HL-60 (cell line): ENCODE measurements around the gene SLC7A14.

Experiments used
- DNase-seq, 2 experiments: peaks; one replicate each; pipeline ENCODE4 v3.0.0-alpha.2; 2010 to 2020; ENCODE audit warnings: low read depth in 1 of 2, low spot score in 1 of 2
- H3K27ac ChIP-seq: fragments of 250-450 bp; sonication (Bioruptor Pico); replicated peaks from 2 replicates; pipeline ENCODE4 v1.5.1; 2020; ENCODE audit warnings: mild to moderate bottlenecking, moderate library complexity
- H3K27me3 ChIP-seq: fragments of 250-450 bp; sonication (Bioruptor Pico); 2 replicates; pipeline ENCODE4 v1.5.1; 2021; ENCODE audit warnings: mild to moderate bottlenecking, moderate library complexity; ENCODE audit not compliant: insufficient read depth, poor library complexity, severe bottlenecking
- H3K4me3 ChIP-seq: replicated peaks from 2 replicates; pipeline ENCODE4 v1.5.1; 2011; ENCODE audit warnings: mild to moderate bottlenecking, control low read depth, low read length; ENCODE audit not compliant: insufficient read depth
- GABPA ChIP-seq: IDR thresholded peaks from 2 replicates; pipeline ENCODE4 v1.6.1; 2012; ENCODE audit warnings: low read depth
- POLR2AphosphoS5 ChIP-seq: IDR thresholded peaks from 2 replicates; pipeline ENCODE4 v1.6.1; 2012; ENCODE audit warnings: low read depth
- SPI1 ChIP-seq: IDR thresholded peaks from 2 replicates; pipeline ENCODE4 v1.6.1; 2012; ENCODE audit warnings: low read depth, mild to moderate bottlenecking, borderline replicate concordance
- TF ChIP-seq, protein P1 (sequence below): IDR thresholded peaks from 2 replicates; pipeline ENCODE4 v1.6.1; 2012; ENCODE audit warnings: low read depth; ENCODE audit not compliant: insufficient replicate concordance
- TF ChIP-seq, protein P2 (sequence below): IDR thresholded peaks from one replicate; pipeline ENCODE4 v1.5.1; 2011; ENCODE audit warnings: low read length, control low read depth, inconsistent platforms; ENCODE audit not compliant: insufficient read depth

Gene SLC7A14

DNA sequence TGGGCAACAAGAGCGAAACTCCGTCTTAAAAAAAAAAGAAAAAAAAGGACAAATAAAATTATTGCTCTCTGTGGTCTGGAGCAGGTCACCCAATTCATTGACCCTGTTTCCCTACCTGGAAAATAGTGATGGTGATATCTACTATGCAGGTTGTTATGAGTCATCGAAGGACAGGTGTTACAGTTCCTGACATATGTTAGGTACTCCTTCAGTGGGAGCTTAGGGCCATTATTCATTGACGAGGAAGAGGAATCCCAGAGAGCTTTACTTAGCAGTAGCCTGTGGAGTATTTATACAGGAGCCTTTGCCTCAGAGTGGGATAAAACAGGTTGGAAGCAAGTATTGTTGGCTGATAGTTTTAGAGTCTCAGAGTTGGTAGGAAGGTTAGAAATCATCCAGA lies 74.5 kb downstream of the SLC7A14 start:
- no peak overlapping the region for H3K4me3 ChIP-seq
- TF ChIP-seq, protein P1, sequence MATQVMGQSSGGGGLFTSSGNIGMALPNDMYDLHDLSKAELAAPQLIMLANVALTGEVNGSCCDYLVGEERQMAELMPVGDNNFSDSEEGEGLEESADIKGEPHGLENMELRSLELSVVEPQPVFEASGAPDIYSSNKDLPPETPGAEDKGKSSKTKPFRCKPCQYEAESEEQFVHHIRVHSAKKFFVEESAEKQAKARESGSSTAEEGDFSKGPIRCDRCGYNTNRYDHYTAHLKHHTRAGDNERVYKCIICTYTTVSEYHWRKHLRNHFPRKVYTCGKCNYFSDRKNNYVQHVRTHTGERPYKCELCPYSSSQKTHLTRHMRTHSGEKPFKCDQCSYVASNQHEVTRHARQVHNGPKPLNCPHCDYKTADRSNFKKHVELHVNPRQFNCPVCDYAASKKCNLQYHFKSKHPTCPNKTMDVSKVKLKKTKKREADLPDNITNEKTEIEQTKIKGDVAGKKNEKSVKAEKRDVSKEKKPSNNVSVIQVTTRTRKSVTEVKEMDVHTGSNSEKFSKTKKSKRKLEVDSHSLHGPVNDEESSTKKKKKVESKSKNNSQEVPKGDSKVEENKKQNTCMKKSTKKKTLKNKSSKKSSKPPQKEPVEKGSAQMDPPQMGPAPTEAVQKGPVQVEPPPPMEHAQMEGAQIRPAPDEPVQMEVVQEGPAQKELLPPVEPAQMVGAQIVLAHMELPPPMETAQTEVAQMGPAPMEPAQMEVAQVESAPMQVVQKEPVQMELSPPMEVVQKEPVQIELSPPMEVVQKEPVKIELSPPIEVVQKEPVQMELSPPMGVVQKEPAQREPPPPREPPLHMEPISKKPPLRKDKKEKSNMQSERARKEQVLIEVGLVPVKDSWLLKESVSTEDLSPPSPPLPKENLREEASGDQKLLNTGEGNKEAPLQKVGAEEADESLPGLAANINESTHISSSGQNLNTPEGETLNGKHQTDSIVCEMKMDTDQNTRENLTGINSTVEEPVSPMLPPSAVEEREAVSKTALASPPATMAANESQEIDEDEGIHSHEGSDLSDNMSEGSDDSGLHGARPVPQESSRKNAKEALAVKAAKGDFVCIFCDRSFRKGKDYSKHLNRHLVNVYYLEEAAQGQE: no peak
- TF ChIP-seq, protein P2, sequence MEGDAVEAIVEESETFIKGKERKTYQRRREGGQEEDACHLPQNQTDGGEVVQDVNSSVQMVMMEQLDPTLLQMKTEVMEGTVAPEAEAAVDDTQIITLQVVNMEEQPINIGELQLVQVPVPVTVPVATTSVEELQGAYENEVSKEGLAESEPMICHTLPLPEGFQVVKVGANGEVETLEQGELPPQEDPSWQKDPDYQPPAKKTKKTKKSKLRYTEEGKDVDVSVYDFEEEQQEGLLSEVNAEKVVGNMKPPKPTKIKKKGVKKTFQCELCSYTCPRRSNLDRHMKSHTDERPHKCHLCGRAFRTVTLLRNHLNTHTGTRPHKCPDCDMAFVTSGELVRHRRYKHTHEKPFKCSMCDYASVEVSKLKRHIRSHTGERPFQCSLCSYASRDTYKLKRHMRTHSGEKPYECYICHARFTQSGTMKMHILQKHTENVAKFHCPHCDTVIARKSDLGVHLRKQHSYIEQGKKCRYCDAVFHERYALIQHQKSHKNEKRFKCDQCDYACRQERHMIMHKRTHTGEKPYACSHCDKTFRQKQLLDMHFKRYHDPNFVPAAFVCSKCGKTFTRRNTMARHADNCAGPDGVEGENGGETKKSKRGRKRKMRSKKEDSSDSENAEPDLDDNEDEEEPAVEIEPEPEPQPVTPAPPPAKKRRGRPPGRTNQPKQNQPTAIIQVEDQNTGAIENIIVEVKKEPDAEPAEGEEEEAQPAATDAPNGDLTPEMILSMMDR: no peak
- TF ChIP-seq GABPA (no peak), SPI1 (no peak), POLR2AphosphoS5 (no peak)
- H3K27me3 ChIP-seq: no peaks in the 10 kb centered on the region
- H3K27ac ChIP-seq: no peak overlapping the region
- DNase-seq: no peak

DNA sequence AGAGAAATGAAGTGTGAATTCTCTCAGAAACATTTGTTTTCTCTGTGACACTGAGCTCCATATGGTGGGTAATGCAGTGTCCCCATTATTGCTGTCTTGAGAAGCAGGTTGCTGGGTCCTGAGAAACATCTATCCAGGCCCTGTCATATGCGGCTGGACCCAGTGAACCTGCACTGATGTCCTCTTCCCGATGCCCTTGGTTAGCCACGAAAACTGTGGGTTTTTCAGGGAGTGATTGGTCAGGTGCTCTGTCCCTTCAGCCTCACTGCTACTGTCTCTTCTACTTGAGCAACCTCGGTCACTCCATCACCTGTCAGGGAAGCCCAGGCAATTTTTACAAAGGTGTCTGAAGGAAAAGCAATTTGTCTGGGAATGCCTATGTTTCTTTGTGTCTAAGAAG lies 77.0 kb downstream of the SLC7A14 start:
- H3K27ac ChIP-seq: no peak overlapping the region
- no peaks in the 10 kb centered on the region for H3K27me3 ChIP-seq
- no peak overlapping the region for H3K4me3 ChIP-seq
- no peak for DNase-seq
- no peak for TF ChIP-seq SPI1
- TF ChIP-seq, protein P1: no peak
- no peak for TF ChIP-seq POLR2AphosphoS5
- no peak for TF ChIP-seq GABPA
- TF ChIP-seq, protein P2: no peak

DNA sequence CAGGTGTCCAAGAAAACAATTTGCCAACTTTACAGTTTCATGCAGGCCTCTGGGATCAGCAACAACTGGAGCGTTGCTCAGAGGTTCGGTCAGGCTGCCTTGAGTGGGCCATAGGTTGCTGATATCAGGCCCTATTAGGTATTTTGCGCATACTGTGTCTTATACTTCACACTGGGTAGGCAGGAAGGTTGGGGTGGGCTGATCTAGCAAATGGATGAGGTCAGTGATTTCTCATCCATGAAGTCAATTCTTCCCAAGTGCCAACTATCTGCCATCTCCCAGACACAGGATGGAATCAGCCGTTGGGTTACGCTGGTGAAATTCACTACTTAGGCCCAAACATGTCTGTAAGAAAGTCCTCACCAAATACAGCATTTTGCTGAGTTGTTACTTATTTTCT lies 77.6 kb downstream of the SLC7A14 start:
- no peak overlapping the region for H3K27ac ChIP-seq
- no peak for DNase-seq
- no peak overlapping the region for H3K4me3 ChIP-seq
- TF ChIP-seq GABPA (no peak), SPI1 (no peak), POLR2AphosphoS5 (no peak)
- TF ChIP-seq, protein P1: no peak
- TF ChIP-seq, protein P2: no peak
- peaks cover 2% of the 10 kb centered on the region for H3K27me3 ChIP-seq
